HCT116 (cell line): ENCODE measurements around the gene ALDH1L1. TPM values are rescaled to one million over a fixed set of nuclear protein-coding genes. Genes with fewer than 3 reads are reported as not detected.
A peak's percentile ranks its signal among the peaks of the same experiment; 100 is the strongest.

ENCODE experiments used
- ATAC-seq: fragments of 200-7000 bp; cut with Tn5 transposase; 2 replicates; pipeline ENCODE4 v1.9.1; 2020; ENCODE audit warnings: mild to moderate bottlenecking, moderate library complexity
- BruUV-seq: library from RNA; stranded (reverse); fragments of 400-500 nt; replicated peaks from 2 replicates; lab custom pipeline; 2021; lab: Mats Ljungman, UMichigan
- CTCF ChIA-PET: fragments of 300-600 bp; sonication (Branson Sonifier 250); formaldehyde crosslinking; loops from one replicate; lab custom pipeline; 2021; ENCODE audit warnings: antibody characterized with exemption; lab: Charles Lee
- POLR2A ChIA-PET: fragments of 300-600, 350-600 bp; sonication (Branson Sonifier 250); formaldehyde crosslinking; loops from one replicate; lab custom pipeline; 2021; ENCODE audit warnings: antibody characterized with exemption; lab: Charles Lee
- RAD21 ChIA-PET, 2 experiments: fragments of 300-600 bp; sonication (Branson Sonifier 250); formaldehyde crosslinking; loops; one replicate each; lab custom pipeline; 2023; ENCODE audit warnings: low total read pairs in 2 of 2; ENCODE audit not compliant: uncharacterized antibody in 2 of 2, unreplicated experiment in 2 of 2, low non-redundant PET in 1 of 2; lab: Charles Lee
- DNase-seq: peaks from one replicate; pipeline ENCODE4 v3.0.0-alpha.2; 2010; ENCODE audit warnings: low read depth, low spot score
- H2AFZ ChIP-seq: fragments of 200-600 bp; shearing (Covaris generic), sonication (generic); 2 replicates; pipeline ENCODE4 v1.6.1; 2017; ENCODE audit warnings: low read depth, mixed run types, mixed read lengths, antibody characterized with exemption, low read length; ENCODE audit not compliant: poor library complexity, severe bottlenecking
- H3K27ac ChIP-seq: 2 replicates; pipeline ENCODE4 v1.5.1; 2012; ENCODE audit warnings: low read depth, low read length
- H3K27me3 ChIP-seq: fragments of 200-600 bp; sonication (generic); 2 replicates; pipeline ENCODE4 v1.6.1; 2016; ENCODE audit warnings: mixed run types, low read length, mixed read lengths; ENCODE audit not compliant: insufficient read depth
- H3K36me3 ChIP-seq, 2 experiments: fragments of 200-500 bp in 1 of 2; fragments of 200-600 bp in 1 of 2; sonication (Bioruptor generic) in 1 of 2; sonication (generic) in 1 of 2; 2 replicates each; pipeline versions ENCODE4 v1.5.1 to v1.6.1; 2014 to 2016; ENCODE audit warnings: low read length in 2 of 2, inconsistent platforms in 1 of 2, mixed read lengths in 1 of 2, mixed run types in 1 of 2; ENCODE audit not compliant: insufficient read depth in 2 of 2, control insufficient read depth in 1 of 2
- H3K4me1 ChIP-seq, 2 experiments: fragments of 200-600 bp in 1 of 2; sonication (generic) in 1 of 2; 2 replicates each; pipeline versions ENCODE4 v1.5.1 to v1.6.1; 2012 to 2017; ENCODE audit warnings: low read length in 2 of 2, inconsistent platforms in 1 of 2, mild to moderate bottlenecking in 1 of 2, mixed read lengths in 1 of 2, mixed run types in 1 of 2, moderate library complexity in 1 of 2; ENCODE audit not compliant: insufficient read depth in 2 of 2, control insufficient read depth in 1 of 2
- H3K4me2 ChIP-seq: fragments of 200-600 bp; sonication (generic); 2 replicates; pipeline ENCODE4 v1.6.1; 2017; ENCODE audit warnings: mixed run types, low read length, mixed read lengths
- H3K4me3 ChIP-seq, 2 experiments: fragments of 200-600 bp in 1 of 2; sonication (generic) in 1 of 2; replicated peaks in 1 of 2; 2 replicates each; pipeline ENCODE4 v1.5.1; 2011 to 2016; ENCODE audit warnings: low read length in 2 of 2, control low read depth in 1 of 2, low read depth in 1 of 2, mild to moderate bottlenecking in 1 of 2, mixed read lengths in 1 of 2, mixed run types in 1 of 2
- H3K79me2 ChIP-seq: fragments of 200-600 bp; sonication (generic); 2 replicates; pipeline ENCODE4 v1.6.1; 2017; ENCODE audit warnings: mild to moderate bottlenecking, mixed run types, low read length, moderate library complexity, mixed read lengths; ENCODE audit not compliant: insufficient read depth
- H3K9ac ChIP-seq: fragments of 200-600 bp; sonication (generic); 2 replicates; pipeline ENCODE4 v1.6.1; 2016; ENCODE audit warnings: low read length, mixed read lengths
- H3K9me2 ChIP-seq: fragments of 200-600 bp; sonication (generic), shearing (Covaris generic); 2 replicates; pipeline ENCODE4 v1.6.1; 2017; ENCODE audit warnings: mixed run types, mild to moderate bottlenecking, moderate library complexity; ENCODE audit not compliant: insufficient read depth
- H3K9me3 ChIP-seq, 2 experiments: fragments of 200-500 bp in 1 of 2; fragments of 200-600 bp in 1 of 2; sonication (Bioruptor generic) in 1 of 2; sonication (generic) in 1 of 2; 2 replicates each; pipeline ENCODE4 v1.6.1; 2014 to 2017; ENCODE audit warnings: low read length in 2 of 2, mixed read lengths in 2 of 2, inconsistent platforms in 1 of 2, low read depth in 1 of 2, mild to moderate bottlenecking in 1 of 2, mixed run types in 1 of 2, moderate library complexity in 1 of 2; ENCODE audit not compliant: control insufficient read depth in 1 of 2, insufficient read depth in 1 of 2
- H4K20me1 ChIP-seq: fragments of 200-600 bp; sonication (generic), shearing (Covaris generic); 2 replicates; pipeline ENCODE4 v1.6.1; 2017; ENCODE audit warnings: mixed run types, mild to moderate bottlenecking, moderate library complexity; ENCODE audit not compliant: insufficient read depth
- EGR1 ChIP-seq: IDR thresholded peaks from 2 replicates; pipeline ENCODE4 v1.6.1; 2012; ENCODE audit warnings: low read depth
- EZH2 ChIP-seq: fragments of 200-600 bp; sonication (generic); IDR thresholded peaks from 2 replicates; pipeline ENCODE4 v1.6.1; 2017; ENCODE audit warnings: antibody characterized with exemption, mixed run types
- EZH2phosphoT487 ChIP-seq: fragments of 200-600 bp; IDR thresholded peaks from 2 replicates; pipeline ENCODE4 v1.6.1; 2018; ENCODE audit warnings: antibody characterized with exemption, borderline replicate concordance
- FOSL1 ChIP-seq: IDR thresholded peaks from 2 replicates; pipeline ENCODE4 v1.6.1; 2012; ENCODE audit warnings: low read depth
- JUND ChIP-seq: IDR thresholded peaks from 2 replicates; pipeline ENCODE4 v1.6.1; 2012
- POLR2A ChIP-seq: IDR thresholded peaks from 2 replicates; pipeline ENCODE4 v1.7.0; 2011; ENCODE audit warnings: borderline replicate concordance; ENCODE audit not compliant: insufficient read depth, insufficient read length; ENCODE audit errors: extremely low read depth
- RAD21 ChIP-seq: IDR thresholded peaks from 2 replicates; pipeline ENCODE4 v1.6.1; 2012; ENCODE audit warnings: low read depth, mild to moderate bottlenecking
- SP1 ChIP-seq: IDR thresholded peaks from 2 replicates; pipeline ENCODE4 v1.6.1; 2012; ENCODE audit warnings: low read depth
- SRF ChIP-seq: IDR thresholded peaks from 2 replicates; pipeline ENCODE4 v1.6.1; 2012; ENCODE audit warnings: low read depth
- TCF7L2 ChIP-seq: IDR thresholded peaks from 2 replicates; pipeline ENCODE4 v1.7.0; 2011; ENCODE audit warnings: borderline replicate concordance, inconsistent platforms; ENCODE audit not compliant: insufficient read depth, insufficient read length; ENCODE audit errors: extremely low read depth
- intact Hi-C: fragments of 100-400 bp; cut with micrococcal nuclease; formaldehyde crosslinking; loops from 2 replicates; pipeline ENCODE4 v1.10.0; 2022
- total RNA-seq: library from RNA; stranded (reverse); gene quantifications from one replicate; pipeline ENCODE4 v1.2.1, GENCODE V29; 2021; ENCODE audit not compliant: unreplicated experiment
- TF ChIP-seq, protein P1 (sequence below), 3 experiments: fragments of 200-600 bp in 1 of 3; sonication (generic) in 1 of 3; IDR thresholded peaks in 2 of 3; conservative IDR thresholded peaks in 1 of 3; 2 replicates each; pipeline ENCODE4 v1.5.1; 2012 to 2017; ENCODE audit warnings: low read depth in 2 of 3, low read length in 2 of 3, antibody characterized with exemption in 1 of 3, borderline replicate concordance in 1 of 3, control low read depth in 1 of 3, mild to moderate bottlenecking in 1 of 3, mixed read lengths in 1 of 3, mixed run types in 1 of 3, moderate library complexity in 1 of 3; ENCODE audit not compliant: insufficient read depth in 1 of 3
- TF ChIP-seq, protein P2 (sequence below): IDR thresholded peaks from 2 replicates; pipeline ENCODE4 v1.6.1; 2012
- TF ChIP-seq, protein P3 (sequence below): IDR thresholded peaks from 2 replicates; pipeline ENCODE4 v1.6.1; 2012

ALDH1L1 gene
- total RNA-seq, 1 experiment from 2014 or later: 0.81 TPM

DNA sequence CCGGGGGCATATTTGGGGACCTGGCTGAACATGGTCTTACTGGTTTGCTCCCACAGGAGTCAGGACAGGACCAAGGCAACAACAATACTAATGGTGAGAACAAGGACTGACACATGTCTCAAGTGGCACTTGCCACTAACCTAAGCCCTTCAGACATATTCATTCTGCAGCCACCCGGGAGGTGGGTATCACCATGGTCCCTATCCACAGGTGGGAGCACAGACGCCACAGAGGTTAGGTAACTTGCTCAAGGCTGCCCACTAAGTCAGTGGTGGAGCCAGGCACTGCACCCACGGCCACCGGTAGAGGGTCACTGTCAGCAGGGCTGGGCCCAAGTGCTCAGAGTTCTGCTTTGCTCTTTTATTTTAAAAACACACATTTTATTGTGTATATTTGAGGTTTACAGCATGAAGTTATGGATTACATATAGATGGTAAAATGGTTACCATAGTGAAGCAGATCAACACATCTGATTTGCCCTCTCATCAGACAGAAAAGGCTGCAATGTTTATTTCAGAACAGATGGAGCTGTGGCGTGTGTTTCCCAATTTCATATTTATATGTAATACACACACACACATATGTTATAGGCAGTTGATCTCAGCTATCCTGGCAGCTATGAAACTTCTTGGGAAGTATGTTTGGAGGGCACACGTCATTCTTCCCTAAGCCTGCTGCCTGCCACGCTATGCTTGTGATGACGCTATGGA, 66.5 kb downstream of the ALDH1L1 start:
- H2AFZ ChIP-seq: peak overlapping the region; percentile 16
- no TSS peak for BruUV-seq
- no peaks in the 10 kb centered on the region for H3K9me2 ChIP-seq
- H3K27ac ChIP-seq: no peak overlapping the region
- H3K79me2 ChIP-seq: no peaks in the 10 kb centered on the region
- TF ChIP-seq FOSL1: no peak
- TF ChIP-seq POLR2A: no peak
- TF ChIP-seq, protein P1, sequence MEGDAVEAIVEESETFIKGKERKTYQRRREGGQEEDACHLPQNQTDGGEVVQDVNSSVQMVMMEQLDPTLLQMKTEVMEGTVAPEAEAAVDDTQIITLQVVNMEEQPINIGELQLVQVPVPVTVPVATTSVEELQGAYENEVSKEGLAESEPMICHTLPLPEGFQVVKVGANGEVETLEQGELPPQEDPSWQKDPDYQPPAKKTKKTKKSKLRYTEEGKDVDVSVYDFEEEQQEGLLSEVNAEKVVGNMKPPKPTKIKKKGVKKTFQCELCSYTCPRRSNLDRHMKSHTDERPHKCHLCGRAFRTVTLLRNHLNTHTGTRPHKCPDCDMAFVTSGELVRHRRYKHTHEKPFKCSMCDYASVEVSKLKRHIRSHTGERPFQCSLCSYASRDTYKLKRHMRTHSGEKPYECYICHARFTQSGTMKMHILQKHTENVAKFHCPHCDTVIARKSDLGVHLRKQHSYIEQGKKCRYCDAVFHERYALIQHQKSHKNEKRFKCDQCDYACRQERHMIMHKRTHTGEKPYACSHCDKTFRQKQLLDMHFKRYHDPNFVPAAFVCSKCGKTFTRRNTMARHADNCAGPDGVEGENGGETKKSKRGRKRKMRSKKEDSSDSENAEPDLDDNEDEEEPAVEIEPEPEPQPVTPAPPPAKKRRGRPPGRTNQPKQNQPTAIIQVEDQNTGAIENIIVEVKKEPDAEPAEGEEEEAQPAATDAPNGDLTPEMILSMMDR (IDR thresholded peaks at IDR 0.05 in 2 of 3, conservative IDR thresholded peaks at IDR 0.05 in 1 of 3; ENCODE audit: borderline replicate concordance in 1 of 3, insufficient read depth in 1 of 3, low read depth in 2 of 3, low read length in 2 of 3): peak in 2 of 3 experiments; percentile 65 to 74; a peak in 4 of 6 replicates
- no peaks in the 10 kb centered on the region for H3K27me3 ChIP-seq
- peaks cover under 1 to 2% of the 10 kb centered on the region in 2 experiments; a peak in 2 of 4 replicates for H3K4me1 ChIP-seq
- no peak overlapping the region for H3K4me3 ChIP-seq
- intact Hi-C loops: loop anchor here (5.0 to 10.0 kb wide), 2 partner anchors 142 to 189 kb away; no protein-coding TSS in a partner anchor
- DNase-seq: no peak
- no peak overlapping the region for H3K9ac ChIP-seq
- POLR2A ChIA-PET: no interaction called here
- H4K20me1 ChIP-seq: no peaks in the 10 kb centered on the region
- RAD21 ChIA-PET: no interaction called here
- H3K36me3 ChIP-seq: no peaks in the 10 kb centered on the region
- no peaks in the 10 kb centered on the region for H3K9me3 ChIP-seq
- H3K4me2 ChIP-seq: no peak overlapping the region
- ATAC-seq: peak; percentile 98
- CTCF ChIA-PET: interaction anchor here (0.6 kb wide), 1 partner anchor 14 kb away, joined by 3 read pairs; no protein-coding TSS in a partner anchor

GRCh38 chr3:126113238-126113555, 67.2 kb downstream of the ALDH1L1 start:
- H4K20me1 ChIP-seq: no peaks in the 10 kb centered on the region
- H3K9me3 ChIP-seq: no peaks in the 10 kb centered on the region
- TF ChIP-seq RAD21: no peak
- TF ChIP-seq EGR1: no peak
- no peak for TF ChIP-seq SP1
- TF ChIP-seq TCF7L2: no peak
- TF ChIP-seq EZH2: no peak
- no peak for TF ChIP-seq JUND
- no peak for TF ChIP-seq EZH2phosphoT487
- TF ChIP-seq SRF: no peak
- TF ChIP-seq, protein P2, sequence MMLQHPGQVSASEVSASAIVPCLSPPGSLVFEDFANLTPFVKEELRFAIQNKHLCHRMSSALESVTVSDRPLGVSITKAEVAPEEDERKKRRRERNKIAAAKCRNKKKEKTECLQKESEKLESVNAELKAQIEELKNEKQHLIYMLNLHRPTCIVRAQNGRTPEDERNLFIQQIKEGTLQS: no peak
- TF ChIP-seq, protein P3, sequence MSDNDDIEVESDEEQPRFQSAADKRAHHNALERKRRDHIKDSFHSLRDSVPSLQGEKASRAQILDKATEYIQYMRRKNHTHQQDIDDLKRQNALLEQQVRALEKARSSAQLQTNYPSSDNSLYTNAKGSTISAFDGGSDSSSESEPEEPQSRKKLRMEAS: no peak
- no peaks in the 10 kb centered on the region for H3K27me3 ChIP-seq
- ChIA-PET RAD21 (no interaction called here), CTCF (no interaction called here), POLR2A (no interaction called here)
- H3K4me1 ChIP-seq: no peaks in the 10 kb centered on the region
- no peak for DNase-seq
- no peaks in the 10 kb centered on the region for H3K79me2 ChIP-seq
- no peak for ATAC-seq
- intact Hi-C loops: loop anchor here (5.0 to 10.0 kb wide), 2 partner anchors 141 to 188 kb away; no protein-coding TSS in a partner anchor
- H3K36me3 ChIP-seq: no peaks in the 10 kb centered on the region
- no peak overlapping the region for H3K4me3 ChIP-seq
- no peak overlapping the region for H3K4me2 ChIP-seq
- no peaks in the 10 kb centered on the region for H3K9me2 ChIP-seq
- H2AFZ ChIP-seq: no peak overlapping the region
- BruUV-seq: no TSS peak
- no peak overlapping the region for H3K9ac ChIP-seq
- H3K27ac ChIP-seq: no peak overlapping the region
